Activated T-cell treated with anti-CD3 and anti-CD28 coated beads for 4 hours (primary cell): ENCODE results near the gene CALN1.
"Not testable (repeated sequence)": the region's sequence is repeated elsewhere in the genome, so short reads cannot be mapped to it uniquely, and the experiment has no call there.

Experiments used
- DNase-seq: peaks from one replicate; pipeline ENCODE4 v3.0.0-alpha.2; 2020

Gene CALN1

GRCh38 chr7:71775648-71776047, 636.5 kb downstream of the CALN1 start:
- no peak for DNase-seq

DNA sequence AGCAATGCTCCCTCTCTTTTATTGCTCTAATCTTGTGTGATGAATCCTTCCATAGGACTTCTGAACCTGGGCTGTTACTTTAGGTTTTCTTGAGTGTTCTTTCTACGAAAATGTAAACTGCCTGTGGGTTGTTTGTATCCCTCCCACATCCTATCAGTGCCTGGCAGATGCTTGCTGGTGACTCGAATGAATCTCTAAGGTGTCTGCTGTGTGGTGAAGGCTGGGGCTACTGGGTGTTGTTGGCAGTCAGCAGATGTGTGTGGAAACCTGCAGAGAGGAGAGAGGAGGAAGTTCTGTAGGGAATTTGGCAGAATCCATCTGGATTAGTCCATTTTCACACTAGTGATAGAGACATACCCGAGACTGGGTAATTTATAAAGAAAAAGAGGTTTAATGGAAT, 639.4 kb downstream of the CALN1 start:
- DNase-seq = no peak

- no peak for DNase-seq
These were observed 641.8 kb downstream of the CALN1 start for GRCh38 chr7:71770269-71770907.

DNA sequence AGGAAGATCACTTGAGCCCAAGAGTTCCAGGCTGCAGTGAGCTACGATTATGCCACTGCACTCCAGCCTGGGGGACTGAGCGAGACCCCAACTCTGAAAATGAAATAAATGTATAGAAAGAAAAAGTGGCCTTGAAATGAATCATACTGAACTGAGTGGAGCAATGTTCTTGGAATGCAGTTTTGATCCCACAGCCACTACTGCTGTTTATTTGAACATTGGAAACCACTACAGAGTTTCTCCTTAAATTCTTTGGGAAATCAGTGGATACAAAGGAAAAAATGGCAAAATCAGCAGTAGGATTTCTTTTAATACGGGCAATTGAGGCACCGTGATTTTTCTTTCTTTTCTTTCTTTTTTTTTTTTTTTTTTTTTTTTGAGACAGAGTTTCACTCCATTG, 642.8 kb downstream of the CALN1 start:
- no peak for DNase-seq

- DNase-seq = no peak
These were observed 643.7 kb downstream of the CALN1 start for GRCh38 chr7:71768450-71768849.

DNA sequence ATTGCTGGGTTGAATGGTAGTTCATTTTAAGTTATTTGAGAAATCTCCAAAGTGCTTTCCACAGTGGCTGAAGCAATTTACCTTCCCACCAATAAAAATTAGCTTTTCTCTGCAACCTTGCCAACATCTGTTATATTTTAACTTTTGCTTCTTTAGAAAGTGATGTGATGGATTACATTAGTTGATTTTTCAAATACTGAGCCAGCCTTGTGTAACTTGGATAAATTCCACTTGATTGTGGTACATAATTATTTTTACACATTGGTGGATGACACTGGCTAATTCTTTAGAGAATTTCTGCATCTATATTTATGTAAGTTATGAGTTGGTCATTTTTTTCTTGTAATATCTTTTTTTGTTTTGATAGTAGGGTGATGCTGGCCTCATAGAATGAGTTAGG, 646.1 kb downstream of the CALN1 start:
- no peak for DNase-seq

DNA sequence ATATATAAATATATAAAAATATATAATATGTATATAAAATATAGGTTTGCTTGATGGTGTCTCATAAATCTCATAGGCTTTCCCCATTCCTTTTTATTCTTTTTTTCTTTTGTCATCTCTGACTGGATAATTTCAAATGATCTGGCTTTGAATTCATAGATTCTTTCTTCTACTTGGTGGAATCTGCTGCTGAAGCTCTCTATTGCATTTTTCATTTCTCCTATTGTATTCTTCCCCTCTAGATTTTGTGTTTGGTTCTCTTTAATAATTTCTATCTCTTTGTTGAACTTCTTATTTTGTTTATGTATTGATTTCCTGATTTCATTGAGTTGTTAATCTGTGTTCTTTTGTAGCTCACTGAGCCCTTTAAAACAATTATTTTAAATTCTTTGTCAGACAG, 650.8 kb downstream of the CALN1 start:
- no peak for DNase-seq

DNA sequence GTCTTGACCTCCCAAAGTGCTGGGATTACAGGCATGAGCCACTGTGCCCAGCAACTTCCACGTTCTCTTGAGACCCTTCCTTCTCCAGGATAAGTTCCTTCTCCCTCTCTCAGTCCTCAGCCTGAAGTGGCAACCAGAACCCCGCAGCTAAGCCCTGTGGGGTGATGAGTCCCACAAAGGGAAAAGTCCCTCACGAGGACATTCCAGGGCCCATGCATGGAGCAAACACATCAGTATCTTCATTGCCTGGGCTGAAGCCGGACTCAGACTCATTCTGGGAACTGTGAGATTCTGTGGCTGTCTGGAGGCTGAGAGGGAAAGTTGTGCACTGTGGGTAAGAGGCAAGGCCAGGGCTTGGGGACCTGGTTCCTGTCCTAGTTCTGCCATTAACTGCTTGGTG, 657.3 kb downstream of the CALN1 start:
- no peak for DNase-seq

GRCh38 chr7:71753956-71754664, 658.0 kb downstream of the CALN1 start:
- DNase-seq = no peak

- DNase-seq = no peak
These were observed 658.9 kb downstream of the CALN1 start for GRCh38 chr7:71753236-71753635.

DNA sequence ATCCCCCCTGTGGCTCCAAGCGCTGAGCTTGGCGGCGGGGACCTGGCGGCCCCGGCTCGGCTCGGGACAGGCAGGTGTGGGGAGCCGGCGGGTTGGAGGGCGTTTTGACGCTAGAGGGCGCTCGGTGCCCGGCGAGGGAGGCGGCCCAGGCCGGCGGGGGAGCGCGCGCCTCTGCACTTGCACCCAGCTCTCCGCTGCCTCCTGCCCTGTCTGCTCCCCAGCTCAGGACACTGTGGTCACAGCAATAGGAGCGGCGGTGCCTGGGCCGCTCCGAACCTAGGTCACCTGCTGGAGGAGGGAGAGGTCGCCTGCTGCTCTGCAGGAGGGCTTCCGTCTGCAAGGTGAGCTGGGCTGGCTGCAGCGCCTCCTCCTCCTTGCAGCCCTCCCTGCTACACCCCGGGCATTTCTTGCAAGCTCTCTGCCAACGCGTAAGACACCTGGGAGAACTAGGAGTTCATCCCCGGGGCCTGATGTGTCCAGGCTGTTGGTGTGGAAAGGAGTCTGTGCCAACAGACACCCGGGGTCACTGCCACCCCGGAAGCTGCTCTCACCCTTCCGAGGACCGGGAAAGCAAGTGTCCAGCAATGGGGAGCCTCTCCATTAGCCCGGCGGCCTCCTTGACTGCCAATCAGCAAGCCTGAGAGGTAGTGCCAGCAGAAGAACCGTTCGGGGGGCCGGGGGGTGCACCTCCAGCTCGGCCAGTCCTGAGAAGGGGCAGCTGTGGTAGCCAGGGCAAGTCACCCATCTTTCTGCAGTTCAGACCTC, 659.8 kb downstream of the CALN1 start:
- DNase-seq = no peak

DNA sequence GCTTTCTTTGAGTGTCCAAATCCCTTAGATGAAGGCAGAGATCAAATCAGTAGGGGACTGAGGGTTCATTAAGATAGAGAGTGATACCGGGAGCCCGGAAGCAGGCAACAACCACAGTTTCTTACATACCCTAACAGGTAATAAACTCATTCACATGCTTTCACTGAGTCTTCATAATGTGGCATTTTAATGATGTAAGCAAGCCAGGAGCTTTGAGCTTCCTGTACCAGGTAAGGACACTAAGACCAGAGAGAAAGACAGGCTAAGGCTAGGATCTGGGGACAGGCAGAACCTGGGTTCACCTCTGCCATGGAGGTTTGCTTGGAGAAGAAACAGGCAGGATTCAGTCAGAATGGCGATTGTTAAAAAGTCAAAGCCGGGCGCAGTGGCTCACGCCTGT, 661.8 kb downstream of the CALN1 start:
- DNase-seq = no peak

DNA sequence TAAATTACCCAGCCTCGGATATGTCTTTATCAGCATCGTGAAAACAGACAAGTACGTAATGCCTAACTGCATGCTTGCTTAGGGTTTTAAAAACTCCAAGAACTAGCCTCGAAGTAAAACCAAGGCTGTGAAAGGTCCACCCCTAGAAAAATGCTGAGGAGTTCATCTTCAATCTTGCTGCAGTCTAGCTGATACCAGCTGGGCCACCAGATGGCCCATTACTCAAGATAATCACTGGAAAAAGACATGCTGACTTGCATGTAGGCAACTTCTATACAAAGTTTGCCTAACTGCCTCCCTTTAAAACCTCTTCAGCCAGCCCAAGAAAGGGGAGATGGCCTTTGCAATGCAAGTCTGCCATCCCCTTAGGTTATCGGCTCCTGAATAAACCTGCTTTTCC, 666.1 kb downstream of the CALN1 start:
- no peak for DNase-seq

DNA sequence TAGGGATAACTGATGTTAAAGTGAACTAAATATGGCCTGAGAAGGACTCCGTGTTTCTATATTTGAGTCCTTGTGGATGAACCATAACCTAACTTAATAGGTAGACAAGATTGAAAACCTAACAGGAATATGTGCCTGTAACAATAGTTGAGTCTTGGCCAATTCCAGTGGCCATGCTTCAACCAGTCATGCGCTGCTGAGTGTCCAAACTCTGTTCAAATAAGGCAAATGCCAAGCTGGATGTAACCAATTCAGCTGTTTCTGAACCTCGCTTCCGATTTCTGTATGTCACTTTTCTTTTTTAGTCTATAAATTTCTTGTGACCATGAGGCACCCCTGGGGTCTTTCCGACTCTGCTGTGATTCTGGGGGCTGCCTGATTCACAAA, 672.0 kb downstream of the CALN1 start:
- no peak for DNase-seq

GRCh38 chr7:71739520-71740173, 672.5 kb downstream of the CALN1 start:
- no peak for DNase-seq

- DNase-seq = not testable (repeated sequence)
These were observed 674.1 kb downstream of the CALN1 start for GRCh38 chr7:71737931-71738540.

GRCh38 chr7:71735961-71736556, 676.1 kb downstream of the CALN1 start:
- DNase-seq = no peak

DNA sequence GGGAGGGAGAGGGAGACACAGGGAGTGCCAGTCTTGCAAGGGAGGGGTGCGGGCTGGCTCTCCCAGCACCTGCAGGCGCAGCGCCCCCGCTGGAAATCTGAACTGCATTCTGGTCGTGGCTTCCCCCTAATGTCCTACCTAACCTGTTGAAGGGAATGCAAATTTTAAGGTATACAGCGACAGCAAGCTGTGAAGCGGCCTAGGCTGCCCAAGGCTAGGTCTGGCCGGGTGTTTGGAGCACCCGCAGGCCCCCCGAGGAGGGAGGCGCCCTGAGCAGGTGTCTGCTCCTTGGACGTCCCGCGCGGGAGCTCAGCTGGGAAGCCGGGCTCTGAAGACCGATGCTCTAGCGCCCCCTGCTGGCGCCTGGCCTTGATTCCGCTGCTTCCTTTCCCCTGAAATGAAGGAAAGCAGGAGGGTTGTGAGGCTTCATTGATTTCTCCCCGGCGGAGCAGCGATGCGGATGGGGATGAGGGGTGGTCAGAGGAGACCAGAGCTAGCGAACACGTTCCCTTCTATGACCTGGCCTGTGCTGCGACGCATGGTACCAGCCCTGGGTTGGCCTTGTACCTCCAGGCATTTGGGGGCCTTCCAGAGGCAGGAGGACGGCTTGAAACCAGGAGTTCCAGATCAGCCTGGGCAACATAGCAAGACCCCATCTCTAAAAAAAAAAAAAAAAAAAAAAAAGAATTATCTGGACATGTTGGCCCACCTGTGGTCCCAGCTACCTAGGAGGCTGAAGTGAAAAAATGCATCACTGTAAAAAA, 678.8 kb downstream of the CALN1 start:
- peak; percentile 17 for DNase-seq

DNA sequence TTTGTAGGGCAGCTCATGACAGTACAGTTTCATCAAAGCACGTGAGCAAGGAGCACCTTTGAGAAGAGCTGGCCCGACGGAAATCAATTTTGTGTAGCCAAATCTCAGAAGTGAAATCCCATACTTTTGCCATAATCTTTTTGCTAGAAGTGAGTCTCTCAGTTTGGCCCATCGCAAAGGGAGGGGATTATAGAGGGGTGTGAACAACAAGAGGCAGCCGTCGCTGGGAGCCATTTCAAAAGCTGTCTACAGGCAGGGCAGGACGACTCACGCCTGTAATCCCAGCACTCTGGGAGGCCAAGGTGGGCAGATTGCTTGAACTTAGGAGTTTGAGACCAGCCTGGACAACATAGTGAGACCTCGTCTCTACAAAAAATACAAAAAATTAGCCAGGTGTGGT, 680.4 kb downstream of the CALN1 start:
- no peak for DNase-seq
